RWPE2 (cell line): ENCODE measurements around the gene MPND.

ENCODE experiments used
- ATAC-seq: fragments of 200-7000 bp; cut with Tn5 transposase; 3 replicates; pipeline ENCODE4 v1.9.1; 2021; ENCODE audit warnings: low read depth
- DNase-seq: peaks from one replicate; pipeline ENCODE4 v3.0.0-alpha.2; 2020; ENCODE audit warnings: low spot score
- H3K27ac ChIP-seq: fragments of 450-650 bp; 2 replicates; pipeline ENCODE4 v1.5.1; 2017; ENCODE audit warnings: mild to moderate bottlenecking; ENCODE audit not compliant: poor library complexity, severe bottlenecking
- H3K27me3 ChIP-seq: fragments of 250-450 bp; sonication (Bioruptor Pico); 2 replicates; pipeline ENCODE4 v1.5.1; 2021; ENCODE audit warnings: mild to moderate bottlenecking, moderate library complexity; ENCODE audit not compliant: insufficient read depth, poor library complexity, severe bottlenecking
- H3K36me3 ChIP-seq: fragments of 250-450 bp; sonication (Bioruptor Pico); 2 replicates; pipeline ENCODE4 v1.5.1; 2020; ENCODE audit warnings: low read depth, mild to moderate bottlenecking, moderate library complexity
- H3K4me1 ChIP-seq: fragments of 250-450 bp; sonication (Bioruptor Pico); 2 replicates; pipeline ENCODE4 v1.5.1; 2021; ENCODE audit warnings: mild to moderate bottlenecking, moderate library complexity; ENCODE audit not compliant: insufficient read depth, poor library complexity, severe bottlenecking
- H3K4me3 ChIP-seq: fragments of 250-450 bp; sonication (Bioruptor Pico); 2 replicates; pipeline ENCODE4 v1.5.1; 2021; ENCODE audit warnings: mild to moderate bottlenecking, moderate library complexity; ENCODE audit not compliant: severe bottlenecking
- H3K9me3 ChIP-seq: fragments of 250-450 bp; sonication (Bioruptor Pico); 2 replicates; pipeline ENCODE4 v1.5.1; 2021; ENCODE audit warnings: mild to moderate bottlenecking, moderate library complexity; ENCODE audit not compliant: severe bottlenecking
- CTCF ChIP-seq: fragments of 450-650 bp; IDR thresholded peaks from one replicate; pipeline ENCODE4 v1.5.1; 2017; ENCODE audit warnings: mild to moderate bottlenecking, moderate library complexity; ENCODE audit not compliant: poor library complexity, severe bottlenecking

MPND gene

GRCh38 chr19:4370418-4371041 lies 27.2 kb downstream of the MPND start:
- peak; percentile 45 for DNase-seq
- no peak overlapping the region for H3K4me3 ChIP-seq
- ATAC-seq = no peak
- H3K36me3 ChIP-seq = peaks cover 13% of the 10 kb centered on the region; the same call in 1 of the 2 replicates
- no peak for TF ChIP-seq CTCF
- H3K9me3 ChIP-seq = no peaks in the 10 kb centered on the region
- H3K27ac ChIP-seq = peak overlapping the region; percentile 91
- H3K27me3 ChIP-seq = no peaks in the 10 kb centered on the region
- H3K4me1 ChIP-seq = peaks cover 32% of the 10 kb centered on the region

- TF ChIP-seq CTCF = no peak
- H3K27me3 ChIP-seq = no peaks in the 10 kb centered on the region
- peaks cover 6% of the 10 kb centered on the region; the same call in 1 of the 2 replicates for H3K36me3 ChIP-seq
- ATAC-seq (no peak), DNase-seq (peak; percentile 45)
- peaks cover 42% of the 10 kb centered on the region for H3K4me1 ChIP-seq
- no peak overlapping the region for H3K4me3 ChIP-seq
- no peaks in the 10 kb centered on the region for H3K9me3 ChIP-seq
- H3K27ac ChIP-seq = peak overlapping the region; percentile 91
Observed at GRCh38 chr19:4371247-4372164, 28.1 kb downstream of the MPND start.

GRCh38 chr19:4372165-4373012 lies 29.0 kb downstream of the MPND start:
- no peak for TF ChIP-seq CTCF
- ATAC-seq (no peak), DNase-seq (peak; percentile 46)
- no peak overlapping the region for H3K4me3 ChIP-seq
- H3K9me3 ChIP-seq = no peaks in the 10 kb centered on the region
- peaks cover 51% of the 10 kb centered on the region for H3K4me1 ChIP-seq
- peak overlapping the region; percentile 90 for H3K27ac ChIP-seq
- no peaks in the 10 kb centered on the region for H3K27me3 ChIP-seq
- H3K36me3 ChIP-seq = peaks cover 6% of the 10 kb centered on the region; the same call in 1 of the 2 replicates

GRCh38 chr19:4373013-4373367 lies 29.6 kb downstream of the MPND start:
- no peak overlapping the region for H3K4me3 ChIP-seq
- DNase-seq (no peak), ATAC-seq (no peak)
- no peak for TF ChIP-seq CTCF
- H3K9me3 ChIP-seq = no peaks in the 10 kb centered on the region
- no peaks in the 10 kb centered on the region for H3K27me3 ChIP-seq
- peaks cover 1% of the 10 kb centered on the region for H3K36me3 ChIP-seq
- peaks cover 56% of the 10 kb centered on the region for H3K4me1 ChIP-seq
- peak overlapping the region; percentile 90 for H3K27ac ChIP-seq
